ENCODE measurements around the gene B3GLCT.

The B3GLCT gene

DNA sequence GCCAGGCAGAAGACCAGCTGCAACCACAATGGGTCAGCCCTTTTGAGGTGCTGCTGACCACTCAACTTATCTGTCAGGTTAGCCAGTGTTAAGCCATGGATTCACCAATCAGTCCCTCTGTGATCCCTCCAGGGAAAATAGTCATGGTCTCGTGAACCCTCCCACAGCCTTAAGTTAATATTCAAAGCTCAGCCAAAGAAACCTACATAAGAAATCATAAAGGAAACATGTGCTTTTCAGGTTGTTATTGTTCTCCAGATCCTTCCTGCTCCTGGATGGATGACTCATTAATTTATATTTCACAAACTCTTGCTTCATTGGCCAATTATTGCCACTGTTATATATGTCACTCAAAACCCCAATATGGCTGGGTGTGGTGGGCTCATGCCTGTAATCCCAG lies 161.9 kb downstream of the B3GLCT start:
- no peak for DNase-seq (ENCODE audit: insufficient read length)
- TF ChIP-seq POLR2A (IDR thresholded peaks at IDR 0.05; ENCODE audit: low read depth, low read length) (no peak), POLR2AphosphoS5 (IDR thresholded peaks at IDR 0.05; ENCODE audit: low read depth, low read length) (no peak), TAF1 (IDR thresholded peaks at IDR 0.05; ENCODE audit: borderline replicate concordance, low read depth, low read length) (no peak)
- FAIRE-seq = no peak

DNA sequence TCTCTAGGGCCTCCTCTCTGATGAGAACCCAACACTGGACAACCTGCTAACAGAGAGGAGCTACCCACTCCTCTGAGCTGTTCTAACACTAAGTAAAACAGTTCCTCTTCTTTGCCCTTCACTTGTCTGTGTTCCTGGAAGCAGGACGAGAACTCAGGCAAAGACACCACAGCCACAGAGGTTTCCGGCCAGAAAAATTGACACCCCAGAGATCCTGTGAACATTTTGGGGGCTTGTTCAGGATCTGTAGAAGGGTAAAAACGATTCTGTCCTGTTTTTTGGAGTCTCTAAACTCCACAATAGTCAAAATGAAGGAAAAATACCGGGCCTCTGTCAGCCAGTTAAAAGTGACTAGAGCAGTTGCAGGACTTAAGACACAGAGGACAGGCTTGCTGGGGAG lies 165.9 kb downstream of the B3GLCT start:
- TF ChIP-seq TAF1 (IDR thresholded peaks at IDR 0.05; ENCODE audit: borderline replicate concordance, low read depth, low read length) = no peak
- TF ChIP-seq POLR2AphosphoS5 (IDR thresholded peaks at IDR 0.05; ENCODE audit: low read depth, low read length) = no peak
- no peak for TF ChIP-seq POLR2A (IDR thresholded peaks at IDR 0.05; ENCODE audit: low read depth, low read length)
- FAIRE-seq = no peak

DNA sequence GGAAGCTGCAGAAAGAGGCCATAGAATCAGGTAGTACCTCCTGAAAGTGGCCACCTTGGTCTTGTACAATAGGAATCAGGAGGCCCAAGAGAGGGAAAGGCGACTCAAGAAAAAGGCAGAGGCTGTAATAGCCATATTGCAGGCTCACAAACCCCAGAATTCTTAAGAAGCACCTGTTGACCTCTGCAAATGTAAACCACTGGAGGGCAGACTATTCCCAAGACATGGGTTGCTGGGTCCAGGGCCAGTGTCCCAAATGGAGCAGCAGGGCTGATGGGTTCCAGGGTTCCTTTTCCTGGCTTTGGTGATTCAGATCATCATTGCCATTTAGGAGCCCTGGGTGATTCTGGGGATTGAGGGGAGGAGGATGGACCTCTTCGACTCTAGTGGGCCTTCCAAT lies 167.6 kb downstream of the B3GLCT start:
- no peak for TF ChIP-seq POLR2A (IDR thresholded peaks at IDR 0.05; ENCODE audit: low read depth, low read length)
- TF ChIP-seq TAF1 (IDR thresholded peaks at IDR 0.05; ENCODE audit: borderline replicate concordance, low read depth, low read length) = no peak
- no peak for TF ChIP-seq POLR2AphosphoS5 (IDR thresholded peaks at IDR 0.05; ENCODE audit: low read depth, low read length)
- FAIRE-seq (no peak), DNase-seq (ENCODE audit: insufficient read length) (no peak)

More for the DNA sequence above, 165.9 kb downstream of the B3GLCT start:
- DNase-seq (ENCODE audit: insufficient read length) = no peak

DNA sequence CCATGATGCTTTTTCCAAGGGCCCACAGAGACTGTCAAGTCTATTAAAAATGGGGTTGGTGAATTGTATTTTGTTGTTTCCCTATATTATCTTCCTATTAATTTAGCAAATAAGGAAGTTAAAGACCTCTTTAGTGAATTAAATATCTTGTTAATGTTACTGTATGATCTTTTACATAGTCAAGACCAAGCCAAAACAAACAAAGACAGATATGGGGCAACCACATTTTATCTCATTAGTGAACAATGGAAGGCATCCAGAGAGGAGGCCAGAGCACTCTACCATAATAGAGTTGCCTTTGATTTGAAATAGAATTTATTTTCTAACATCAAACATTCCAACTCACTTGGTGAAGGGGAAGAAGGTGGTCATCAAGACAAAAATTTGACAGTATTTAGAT lies 169.4 kb downstream of the B3GLCT start:
- DNase-seq (ENCODE audit: insufficient read length) (no peak), FAIRE-seq (no peak)
- TF ChIP-seq TAF1 (IDR thresholded peaks at IDR 0.05; ENCODE audit: borderline replicate concordance, low read depth, low read length) (no peak), POLR2AphosphoS5 (IDR thresholded peaks at IDR 0.05; ENCODE audit: low read depth, low read length) (no peak), POLR2A (IDR thresholded peaks at IDR 0.05; ENCODE audit: low read depth, low read length) (no peak)

DNA sequence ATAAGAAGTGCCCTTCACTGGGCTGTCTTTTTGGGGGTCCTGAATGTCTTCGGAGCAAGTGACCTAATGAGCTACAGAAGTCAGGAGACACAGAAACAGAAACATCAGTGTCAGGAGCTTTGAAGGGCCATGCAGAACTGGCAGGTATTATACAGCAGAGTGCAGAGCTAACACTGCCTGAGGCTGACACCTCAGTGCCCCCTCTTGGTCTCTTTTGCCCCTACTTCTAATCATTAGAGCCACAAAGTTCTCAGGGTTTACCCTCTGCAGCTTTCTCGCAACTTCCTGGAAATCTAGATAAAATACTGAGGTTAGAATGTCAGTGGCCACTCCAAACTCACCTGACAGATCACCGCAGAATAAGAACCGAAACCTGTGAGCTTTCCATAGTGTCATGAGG lies 172.7 kb downstream of the B3GLCT start:
- no peak for FAIRE-seq
- no peak for TF ChIP-seq POLR2AphosphoS5 (IDR thresholded peaks at IDR 0.05; ENCODE audit: low read depth, low read length)
- no peak for TF ChIP-seq TAF1 (IDR thresholded peaks at IDR 0.05; ENCODE audit: borderline replicate concordance, low read depth, low read length)
- TF ChIP-seq POLR2A (IDR thresholded peaks at IDR 0.05; ENCODE audit: low read depth, low read length) = no peak
- no peak for DNase-seq (ENCODE audit: insufficient read length)

DNA sequence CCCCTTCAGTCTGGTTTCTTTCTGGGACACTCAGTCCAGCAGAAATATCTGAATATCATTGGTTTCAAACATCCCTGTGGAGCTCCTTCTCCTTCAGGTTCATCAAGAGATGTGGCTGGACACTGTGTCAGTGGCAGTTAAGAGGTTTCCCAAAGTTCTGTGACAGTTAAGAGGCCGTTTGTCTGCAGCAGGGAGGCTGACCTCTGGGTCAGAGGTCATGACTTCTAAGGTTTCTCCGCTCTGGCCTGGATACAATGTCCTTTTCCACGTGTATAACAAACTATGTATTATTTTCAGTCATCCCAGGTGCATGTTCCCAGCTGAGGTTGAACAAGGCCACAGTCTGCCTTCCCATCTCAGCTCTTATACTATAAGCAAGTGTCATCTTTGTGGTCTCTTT lies 174.9 kb downstream of the B3GLCT start:
- FAIRE-seq = no peak
- TF ChIP-seq TAF1 (IDR thresholded peaks at IDR 0.05; ENCODE audit: borderline replicate concordance, low read depth, low read length) (no peak), POLR2A (IDR thresholded peaks at IDR 0.05; ENCODE audit: low read depth, low read length) (no peak), POLR2AphosphoS5 (IDR thresholded peaks at IDR 0.05; ENCODE audit: low read depth, low read length) (no peak)
- DNase-seq (ENCODE audit: insufficient read length) = no peak

DNA sequence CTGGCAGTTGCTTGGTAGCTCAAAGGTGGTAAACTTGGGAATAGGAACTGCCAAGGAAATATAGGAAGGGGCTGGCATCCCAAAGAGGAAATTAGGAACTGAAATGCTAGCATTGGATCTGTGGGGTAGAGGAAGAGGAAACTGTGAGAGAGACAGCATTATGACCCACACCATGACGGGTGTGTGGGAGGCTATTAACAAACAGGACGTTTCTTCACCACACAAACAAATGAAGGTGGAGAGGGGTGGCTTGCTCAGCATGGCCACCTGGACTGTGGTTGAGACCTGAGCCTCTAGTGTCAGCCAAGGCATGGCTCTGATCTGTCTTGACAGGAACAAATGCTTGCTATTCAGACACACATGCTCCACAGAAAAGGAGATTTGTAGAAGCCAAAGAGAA lies 178.2 kb downstream of the B3GLCT start:
- TF ChIP-seq TAF1 (IDR thresholded peaks at IDR 0.05; ENCODE audit: borderline replicate concordance, low read depth, low read length) = no peak
- TF ChIP-seq POLR2A (IDR thresholded peaks at IDR 0.05; ENCODE audit: low read depth, low read length) = no peak
- no peak for TF ChIP-seq POLR2AphosphoS5 (IDR thresholded peaks at IDR 0.05; ENCODE audit: low read depth, low read length)
- DNase-seq (ENCODE audit: insufficient read length) (no peak), FAIRE-seq (no peak)

DNA sequence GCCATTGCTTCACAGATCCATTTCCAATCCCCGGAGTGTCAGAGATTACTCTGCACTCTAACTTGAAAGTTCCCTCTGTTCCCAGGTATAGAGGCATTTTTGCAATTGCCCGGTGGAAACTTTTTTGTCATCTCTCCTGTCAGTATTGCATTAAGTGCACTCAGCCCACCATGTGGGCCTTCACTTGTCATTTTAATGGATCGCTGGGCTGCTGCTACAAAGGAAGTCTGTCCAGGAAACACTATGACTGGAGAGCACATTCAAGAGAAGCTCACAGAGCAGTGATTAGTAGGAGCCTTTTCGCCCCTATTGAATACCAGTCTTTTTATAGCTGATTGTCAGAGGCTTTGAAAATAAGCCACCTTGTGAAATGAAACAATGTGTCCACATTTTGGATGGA lies 180.9 kb downstream of the B3GLCT start:
- FAIRE-seq (no peak), DNase-seq (ENCODE audit: insufficient read length) (no peak)
- TF ChIP-seq TAF1 (IDR thresholded peaks at IDR 0.05; ENCODE audit: borderline replicate concordance, low read depth, low read length) = no peak
- no peak for TF ChIP-seq POLR2AphosphoS5 (IDR thresholded peaks at IDR 0.05; ENCODE audit: low read depth, low read length)
- no peak for TF ChIP-seq POLR2A (IDR thresholded peaks at IDR 0.05; ENCODE audit: low read depth, low read length)
